Measurements from ENCODE around the gene NCAM2.

GRCh38 chr21:21200939-21201615 is 202.9 kb downstream of the NCAM2 start:
- TF ChIP-seq CTCF (IDR thresholded peaks at IDR 0.05) (no peak), EZH2 (IDR thresholded peaks at IDR 0.05) (no peak), EZH2phosphoT487 (IDR thresholded peaks at IDR 0.05) (no peak)

Data from neural progenitor cell (in vitro differentiated cells).